Measurements from ENCODE around the gene EPG5.
"Not testable (repeated sequence)": the region's sequence is repeated elsewhere in the genome, so short reads cannot be mapped to it uniquely, and the experiment has no call there.

The EPG5 gene

GRCh38 chr18:45836242-45837205, 130.6 kb downstream of the EPG5 start:
- DNase-seq = peak; percentile 91

GRCh38 chr18:45835057-45835636, 132.0 kb downstream of the EPG5 start:
- DNase-seq = peak; percentile 63

GRCh38 chr18:45834306-45834705, 132.8 kb downstream of the EPG5 start:
- DNase-seq = peak; percentile 96

GRCh38 chr18:45833846-45834245, 133.3 kb downstream of the EPG5 start:
- peak; percentile 87 for DNase-seq

- DNase-seq = peak; percentile 64
These were observed 136.2 kb downstream of the EPG5 start for GRCh38 chr18:45830917-45831316.

GRCh38 chr18:45829855-45830254, 137.3 kb downstream of the EPG5 start:
- peak; percentile 97 for DNase-seq

- DNase-seq = peak; percentile 98
These were observed 138.0 kb downstream of the EPG5 start for GRCh38 chr18:45828917-45829811.

GRCh38 chr18:45826716-45827115, 140.4 kb downstream of the EPG5 start:
- DNase-seq = peak; percentile 97

- peak; percentile 93 for DNase-seq
These were observed 141.0 kb downstream of the EPG5 start for GRCh38 chr18:45826084-45826483.

- DNase-seq = peak; percentile 100
These were observed 141.7 kb downstream of the EPG5 start, which contains the start of gene SIGLEC15 for GRCh38 chr18:45825258-45826044. TSS of gene SIGLEC15 (plus strand) at chr18:45825675. CDS start at chr18:45825729, 54 bp downstream.

- DNase-seq = no peak
These were observed 145.4 kb downstream of the EPG5 start for GRCh38 chr18:45821711-45822110.

- DNase-seq = no peak
These were observed 146.1 kb downstream of the EPG5 start for GRCh38 chr18:45821026-45821425.

- DNase-seq = no peak
These were observed 146.9 kb downstream of the EPG5 start for GRCh38 chr18:45820106-45820745.

GRCh38 chr18:45818765-45819164, 148.4 kb downstream of the EPG5 start:
- DNase-seq = not testable (repeated sequence)

- no peak for DNase-seq
These were observed 149.6 kb downstream of the EPG5 start for GRCh38 chr18:45817543-45817942.

GRCh38 chr18:45814733-45815132, 152.4 kb downstream of the EPG5 start:
- not testable (repeated sequence) for DNase-seq

- peak; percentile 99 for DNase-seq
These were observed 160.0 kb downstream of the EPG5 start for GRCh38 chr18:45807144-45807543.

GRCh38 chr18:45806226-45806625, 160.9 kb downstream of the EPG5 start:
- peak; percentile 75 for DNase-seq

- no peak for DNase-seq
These were observed 161.6 kb downstream of the EPG5 start for GRCh38 chr18:45805551-45805950.

- peak; percentile 46 for DNase-seq
These were observed 164.2 kb downstream of the EPG5 start for GRCh38 chr18:45802814-45803492.

Measured in NCI-H69 (cell line).